Brain microvascular endothelial cell (primary cell): Measurements from ENCODE around the gene UPF1.
"Not testable (repeated sequence)": the region's sequence is repeated elsewhere in the genome, so short reads cannot be mapped to it uniquely, and the experiment has no call there.

ENCODE experiments used
- DNase-seq: peaks from one replicate; pipeline ENCODE4 v3.0.0-alpha.2; 2020
- H3K27ac ChIP-seq: fragments of 250-450 bp; sonication (Bioruptor Pico); 2 replicates; pipeline ENCODE4 v1.5.1; 2020; ENCODE audit warnings: mild to moderate bottlenecking, moderate library complexity
- H3K27me3 ChIP-seq: fragments of 250-450 bp; sonication (Bioruptor Pico); replicated peaks from 2 replicates; pipeline ENCODE4 v1.5.1; 2020; ENCODE audit warnings: mild to moderate bottlenecking
- H3K36me3 ChIP-seq: fragments of 250-450 bp; sonication (Bioruptor Pico); replicated peaks from 2 replicates; pipeline ENCODE4 v1.5.1; 2020; ENCODE audit warnings: mild to moderate bottlenecking
- H3K4me3 ChIP-seq: 2 replicates; pipeline ENCODE4 v1.5.1; 2011; ENCODE audit warnings: low read depth, mild to moderate bottlenecking, control low read depth, low read length, moderate library complexity
- CTCF ChIP-seq: IDR thresholded peaks from 2 replicates; pipeline ENCODE4 v1.5.1; 2011; ENCODE audit warnings: low read depth, mild to moderate bottlenecking, moderate library complexity, low read length, control low read depth, inconsistent platforms; ENCODE audit errors: missing control alignments
- in situ Hi-C: cut with HindIII; loops from 2 replicates; pipeline ENCODE4 v1.10.0; 2017; ENCODE audit warnings: low sequenced_read_pairs, low pct_ligation_motif_present

The UPF1 gene

GRCh38 chr19:18814063-18814462 lies 17.7 kb upstream of the UPF1 start:
- Histone ChIP-seq H3K27ac (no peak overlapping the region), H3K36me3 (no peaks in the 10 kb centered on the region), H3K27me3 (peaks cover 6% of the 10 kb centered on the region), H3K4me3 (no peak overlapping the region)
- DNase-seq, result no peak
- TF ChIP-seq CTCF, result no peak
- in situ Hi-C loops, result no loop called here

GRCh38 chr19:18815673-18816072 lies 16.1 kb upstream of the UPF1 start:
- Histone ChIP-seq H3K27me3 (peaks cover 4% of the 10 kb centered on the region), H3K36me3 (no peaks in the 10 kb centered on the region), H3K4me3 (no peak overlapping the region), H3K27ac (no peak overlapping the region)
- peak; percentile 30 for DNase-seq
- in situ Hi-C loops, result no loop called here
- TF ChIP-seq CTCF, result no peak

GRCh38 chr19:18816645-18817044 lies 15.1 kb upstream of the UPF1 start:
- H3K27me3 ChIP-seq, in situ Hi-C loops, H3K36me3 ChIP-seq, H3K27ac ChIP-seq, H3K4me3 ChIP-seq, DNase-seq: not testable (repeated sequence)

- Histone ChIP-seq H3K4me3 (no peak overlapping the region), H3K27me3 (peaks cover 4% of the 10 kb centered on the region), H3K27ac (no peak overlapping the region), H3K36me3 (no peaks in the 10 kb centered on the region)
- no peak for TF ChIP-seq CTCF
- in situ Hi-C loops, result no loop called here
- DNase-seq, result no peak
These were observed 14.2 kb upstream of the UPF1 start for GRCh38 chr19:18817574-18817973.

GRCh38 chr19:18828786-18829185 lies 3.0 kb upstream of the UPF1 start:
- H3K4me3 ChIP-seq, result no peak overlapping the region
- no peak overlapping the region for H3K27ac ChIP-seq
- no peak for DNase-seq
- no peaks in the 10 kb centered on the region for H3K27me3 ChIP-seq
- in situ Hi-C loops, result no loop called here
- no peak for TF ChIP-seq CTCF
- no peaks in the 10 kb centered on the region for H3K36me3 ChIP-seq

GRCh38 chr19:18830488-18830887 lies 1.3 kb upstream of the UPF1 start:
- H3K36me3 ChIP-seq, result peaks cover 3% of the 10 kb centered on the region
- no peaks in the 10 kb centered on the region for H3K27me3 ChIP-seq
- H3K27ac ChIP-seq, result no peak overlapping the region
- no peak overlapping the region for H3K4me3 ChIP-seq
- DNase-seq, result no peak
- no peak for TF ChIP-seq CTCF
- in situ Hi-C loops, result no loop called here
